ENCODE data around the gene BCL7C.

DNA sequence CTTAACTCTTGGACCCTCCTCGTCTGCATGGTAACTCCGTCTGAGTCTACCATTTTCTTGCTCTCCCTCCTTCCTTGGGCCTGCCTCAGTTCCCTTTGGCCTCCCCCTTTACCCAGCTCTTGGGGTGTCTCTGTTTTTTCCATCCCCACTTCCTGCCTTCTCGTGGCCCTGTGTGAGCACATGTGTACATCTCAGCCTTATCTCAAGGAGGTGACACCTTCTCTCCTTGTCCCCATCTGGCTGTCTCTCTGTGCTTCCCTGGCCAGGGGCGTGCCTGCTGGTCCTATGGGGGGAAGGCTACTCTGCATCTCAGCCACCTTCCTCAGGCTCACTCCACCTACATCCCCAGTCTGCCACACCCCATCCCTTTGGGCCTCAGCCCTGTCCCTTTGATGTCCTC lies 9.1 kb upstream of the BCL7C start:
- no peak for TF ChIP-seq EZH2 (IDR thresholded peaks at IDR 0.05; ENCODE audit: borderline replicate concordance, low read length)
- TF ChIP-seq CTCF (IDR thresholded peaks at IDR 0.05; ENCODE audit: low read length) = no peak

Measured in OCI-LY1 (cell line).